Measurements from ENCODE around the gene BEST2.

BEST2 gene

DNA sequence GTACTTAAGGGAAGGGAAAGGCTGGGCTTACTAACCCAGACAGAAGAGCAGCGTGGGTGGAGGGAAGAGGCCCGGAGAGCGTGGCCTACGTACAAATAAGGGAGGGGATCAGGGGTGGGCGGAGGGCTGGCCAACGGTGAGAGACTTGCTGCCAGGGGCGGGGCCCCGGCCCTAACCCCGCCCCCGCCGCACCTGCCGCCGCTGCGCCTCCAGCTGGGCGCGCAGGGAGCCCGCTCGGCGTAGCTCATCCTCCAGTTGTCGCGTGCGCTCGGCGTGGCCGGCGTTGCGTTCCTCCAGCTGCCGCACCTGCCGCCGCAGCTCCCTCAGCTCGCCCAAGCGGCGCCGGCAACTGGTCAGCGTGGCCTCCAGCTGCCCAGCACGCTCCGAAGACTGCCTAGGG lies 18.1 kb downstream of the BEST2 start:
- no peak for DNase-seq (ENCODE audit: low read depth, low spot score)

- DNase-seq (ENCODE audit: low read depth, low spot score), result no peak
Measured at GRCh38 chr19:12770922-12771321, 19.3 kb downstream of the BEST2 start.

- DNase-seq (ENCODE audit: low read depth, low spot score), result no peak
Measured at GRCh38 chr19:12772323-12772722, 20.7 kb downstream of the BEST2 start.

- no peak for DNase-seq (ENCODE audit: low read depth, low spot score)
Measured at GRCh38 chr19:12773571-12773970, 22.0 kb downstream of the BEST2 start.

DNA sequence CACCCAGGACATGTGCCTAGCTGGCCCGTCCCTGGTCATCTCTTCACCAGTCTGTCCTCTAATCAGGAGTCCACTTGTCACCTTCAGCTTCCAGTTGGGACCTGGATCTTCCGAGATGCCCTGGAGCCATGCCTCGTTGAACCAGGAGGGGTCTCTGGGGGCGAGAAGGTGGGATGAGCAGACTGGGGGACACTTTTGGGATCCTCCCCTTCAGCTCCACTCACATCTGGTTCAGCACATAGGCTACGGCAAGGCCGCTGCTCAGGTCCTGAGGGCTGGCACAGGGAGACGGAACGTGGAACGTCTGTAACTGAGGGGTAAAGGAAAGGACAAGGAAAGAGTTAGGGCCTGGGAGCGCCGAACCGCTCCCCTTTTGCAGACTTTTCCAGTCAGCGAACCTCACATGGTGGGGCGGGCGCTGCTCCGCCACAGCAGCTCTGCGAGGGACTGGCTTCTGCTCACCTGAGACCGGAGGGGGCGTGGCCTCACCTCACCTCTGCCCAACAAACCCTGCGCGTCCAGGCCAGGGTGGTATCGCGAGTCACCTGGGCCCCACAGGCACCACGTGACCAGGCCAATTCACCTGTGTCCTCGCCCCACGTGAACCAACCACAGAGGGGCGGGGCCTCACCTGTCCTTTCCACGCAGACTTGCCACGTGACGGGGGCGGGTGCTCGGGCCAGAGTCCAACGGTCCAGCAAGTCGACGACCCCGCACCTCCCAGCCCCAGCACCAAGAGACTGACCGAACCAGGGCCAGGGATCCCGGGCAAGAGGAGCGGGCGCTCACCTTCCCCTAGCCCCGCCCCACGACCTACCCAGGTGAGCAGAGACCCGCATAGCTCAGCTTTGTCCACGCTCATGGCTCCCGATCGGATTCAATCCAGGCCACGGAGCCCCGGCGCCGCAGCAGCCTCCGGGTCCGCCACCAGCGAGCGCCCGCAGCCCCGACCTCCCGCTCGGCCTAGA lies 23.3 kb downstream of the BEST2 start, which contains the start of gene HOOK2:
HOOK2 (minus strand) TSS at position 965 of the 968 bp plus-strand sequence; CDS start at position 862, 103 bp downstream.
- DNase-seq (ENCODE audit: low read depth, low spot score), result no peak

- no peak for DNase-seq (ENCODE audit: low read depth, low spot score)
Measured at GRCh38 chr19:12777217-12778016, 25.8 kb downstream of the BEST2 start.

GRCh38 chr19:12778017-12778904 lies 26.7 kb downstream of the BEST2 start:
- no peak for DNase-seq (ENCODE audit: low read depth, low spot score)

GRCh38 chr19:12778905-12779161 lies 27.2 kb downstream of the BEST2 start:
- DNase-seq (ENCODE audit: low read depth, low spot score), result no peak

DNA sequence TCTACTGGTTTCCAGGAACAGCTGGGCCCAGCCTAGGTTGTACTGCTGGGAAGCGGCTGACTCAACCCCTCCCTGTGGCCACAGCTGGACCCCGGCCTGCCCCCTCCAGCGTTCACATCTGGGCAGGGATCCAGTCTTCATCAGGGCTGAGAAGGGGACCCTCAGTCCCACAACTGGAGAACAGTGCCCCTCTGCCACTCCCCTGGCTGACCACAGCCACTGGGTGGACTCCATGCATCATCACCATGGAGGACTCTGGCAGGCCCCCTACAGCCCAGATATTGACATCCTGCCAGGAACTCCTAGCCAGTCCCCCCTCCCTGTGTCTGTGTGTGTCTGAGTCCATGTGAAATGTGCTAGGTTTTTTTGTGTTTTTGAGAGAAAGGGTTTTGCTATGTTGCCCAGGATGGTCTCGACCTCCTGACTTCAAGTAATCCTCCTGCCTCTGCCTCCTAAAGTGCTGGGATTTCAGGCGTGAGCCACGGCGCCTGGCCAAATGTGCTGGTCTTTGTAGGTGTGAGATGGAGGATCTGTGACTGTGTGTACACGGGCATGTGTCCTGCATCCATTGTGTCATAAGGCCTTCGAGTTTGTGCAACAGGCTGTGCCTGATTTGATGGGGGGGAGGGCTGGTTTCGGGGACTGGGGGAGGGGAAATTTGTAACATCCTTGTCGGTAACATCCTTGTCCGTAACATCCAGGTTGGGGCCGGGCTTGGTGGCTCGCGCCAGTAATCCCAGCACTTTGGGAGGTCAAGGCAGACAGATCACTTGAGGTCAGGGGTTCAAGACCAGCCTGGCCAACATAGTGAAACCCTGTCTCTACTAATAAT lies 27.8 kb downstream of the BEST2 start:
- DNase-seq (ENCODE audit: low read depth, low spot score), result no peak

DNA sequence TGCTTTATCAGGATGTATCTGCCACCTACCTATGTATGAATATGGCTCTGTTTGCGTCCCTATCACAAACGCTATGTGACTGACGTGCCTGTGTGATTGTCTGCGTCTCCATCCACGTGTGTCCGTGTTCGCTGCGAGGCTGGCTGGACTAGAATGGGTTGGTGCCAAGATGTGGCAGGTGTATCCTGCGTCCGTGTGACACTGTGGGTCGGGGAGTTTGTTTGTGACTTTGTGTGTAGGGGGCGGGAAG lies 30.5 kb downstream of the BEST2 start:
- DNase-seq (ENCODE audit: low read depth, low spot score), result no peak

- DNase-seq (ENCODE audit: low read depth, low spot score), result no peak
Measured at GRCh38 chr19:12782424-12783290, 31.1 kb downstream of the BEST2 start.

DNA sequence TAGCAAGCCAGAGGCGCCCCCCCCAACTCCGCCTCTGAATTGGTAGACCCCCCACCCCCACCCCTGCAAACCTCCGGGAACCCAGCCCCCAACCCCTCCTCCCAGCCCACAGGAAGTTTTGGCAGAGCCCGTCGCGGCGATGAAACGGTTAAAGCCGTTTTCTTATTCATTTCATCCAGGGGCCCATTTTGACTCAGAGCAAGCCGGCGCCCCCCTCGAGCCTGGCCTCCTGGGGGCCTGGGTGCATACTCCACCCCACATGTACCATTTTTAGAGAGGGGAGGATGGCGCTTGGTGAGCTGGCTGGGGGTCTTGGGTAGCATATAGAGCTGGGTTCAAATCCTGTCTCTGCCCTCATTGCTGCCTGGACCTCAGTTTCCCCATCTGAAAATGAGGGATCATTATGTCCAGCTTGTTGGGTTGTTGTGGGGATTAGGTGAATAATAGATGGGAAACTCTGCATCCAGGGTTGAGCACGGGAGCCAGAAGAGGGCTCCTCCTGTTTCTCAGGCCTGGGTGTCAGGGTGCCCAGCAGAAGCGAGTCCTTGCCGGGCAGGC lies 31.8 kb downstream of the BEST2 start:
- DNase-seq (ENCODE audit: low read depth, low spot score), result no peak

DNA sequence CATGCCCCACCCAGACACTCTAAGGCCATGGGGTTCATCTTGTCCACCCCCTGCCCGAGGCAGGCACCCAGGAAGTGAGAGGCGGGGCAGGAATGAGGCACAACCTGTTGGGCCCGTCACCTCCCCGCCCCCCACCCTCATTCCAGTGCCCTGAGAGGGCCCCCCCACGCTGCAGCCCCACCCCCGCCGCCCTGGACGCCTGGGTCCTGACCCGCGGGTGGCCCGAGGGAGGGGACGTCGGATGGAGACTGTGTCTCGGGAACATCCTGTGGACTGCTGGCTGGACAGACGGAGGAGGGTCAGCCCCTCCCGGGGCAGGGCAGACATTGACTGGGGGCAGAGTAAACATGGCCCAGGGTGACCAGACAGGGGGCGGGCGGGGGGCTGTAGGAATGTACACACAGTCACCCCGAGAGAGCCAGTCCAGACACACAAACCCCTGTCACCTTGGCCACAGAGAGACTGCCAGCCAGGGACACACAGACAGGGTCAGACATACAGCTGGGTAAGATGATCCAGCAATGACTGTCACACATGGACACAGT lies 32.3 kb downstream of the BEST2 start:
- no peak for DNase-seq (ENCODE audit: low read depth, low spot score)

DNA sequence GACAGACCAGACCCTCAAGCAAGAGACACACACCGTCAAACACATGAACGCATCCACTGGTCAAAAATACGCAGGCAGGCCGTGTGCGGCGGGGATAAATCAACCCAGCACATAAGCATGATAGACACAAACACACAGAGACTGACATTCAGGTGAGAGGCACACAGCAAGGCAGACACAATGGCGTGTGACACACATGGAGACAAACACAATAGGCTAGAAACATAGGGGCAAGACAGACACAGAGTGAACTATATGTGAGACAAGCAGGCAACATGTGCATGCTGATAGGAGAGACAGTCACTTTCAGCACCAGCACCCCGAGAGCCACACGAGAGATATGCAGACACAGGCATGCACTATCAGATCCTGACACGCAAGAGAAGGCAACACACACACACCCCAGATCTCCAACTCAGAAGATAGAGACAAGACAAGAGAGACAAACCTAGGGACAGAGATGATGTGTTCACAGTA lies 32.8 kb downstream of the BEST2 start:
- DNase-seq (ENCODE audit: low read depth, low spot score), result no peak

DNA sequence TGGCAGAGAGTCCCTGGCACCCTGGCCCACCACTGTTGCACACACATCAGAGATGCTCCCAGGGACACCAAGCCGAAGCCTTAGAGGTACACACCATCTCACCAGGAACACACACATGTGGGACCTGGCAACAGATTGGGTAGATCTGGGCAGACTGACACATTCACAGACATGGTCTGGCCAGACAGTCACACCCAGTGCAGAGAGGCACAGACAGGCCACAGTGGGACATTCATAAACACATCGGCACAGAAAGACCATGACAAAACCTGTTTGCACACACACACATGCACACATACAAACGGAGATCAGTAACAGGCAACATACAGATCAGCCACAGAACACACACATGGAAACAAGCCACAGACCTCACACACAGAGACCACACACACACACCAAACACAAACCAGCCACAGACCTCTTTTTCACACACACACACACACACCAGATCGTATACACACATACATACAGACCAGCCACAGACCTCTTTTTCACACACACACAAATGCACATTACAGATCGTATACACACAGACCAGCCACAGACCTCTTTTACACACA lies 33.4 kb downstream of the BEST2 start:
- DNase-seq (ENCODE audit: low read depth, low spot score), result no peak

GRCh38 chr19:12785431-12786031 lies 33.9 kb downstream of the BEST2 start:
- DNase-seq (ENCODE audit: low read depth, low spot score), result no peak

DNA sequence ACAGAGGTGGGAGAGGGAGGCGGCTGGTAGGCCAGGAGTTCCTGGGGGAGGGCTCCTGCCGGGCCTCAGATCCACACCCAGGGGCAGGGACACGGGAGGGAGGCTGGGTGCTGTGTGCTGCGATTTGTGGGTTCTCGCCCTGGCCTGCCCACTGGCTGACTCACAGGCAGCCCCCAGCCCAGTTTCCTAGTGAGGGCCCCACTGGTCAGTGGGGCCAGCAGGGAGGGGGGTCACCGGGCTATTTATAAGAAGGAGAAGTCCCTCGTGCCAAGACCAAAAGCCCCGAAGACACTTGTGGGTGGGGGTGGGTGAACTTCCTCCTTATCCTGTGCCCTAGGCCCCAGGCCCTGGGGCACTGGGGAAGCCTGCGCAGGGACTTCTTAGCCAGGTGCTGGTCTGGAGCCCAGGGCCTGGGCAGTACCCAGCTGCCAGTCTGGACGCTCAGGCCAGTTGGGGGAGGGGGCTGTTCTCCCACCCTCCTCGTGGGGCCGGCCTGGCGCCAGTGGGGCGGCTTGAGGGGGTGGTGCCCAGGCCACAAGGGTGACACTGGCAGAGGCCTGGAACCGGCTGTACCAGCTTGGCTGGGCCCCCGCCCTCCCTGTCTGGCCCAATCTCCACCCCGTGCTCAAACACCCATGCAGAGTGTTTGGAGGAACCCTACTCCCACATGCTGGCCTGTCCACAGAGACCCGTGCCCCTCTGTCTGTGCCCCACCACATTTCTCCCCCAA lies 34.7 kb downstream of the BEST2 start:
- DNase-seq (ENCODE audit: low read depth, low spot score), result no peak

- no peak for DNase-seq (ENCODE audit: low read depth, low spot score)
Measured at GRCh38 chr19:12786952-12787351, 35.4 kb downstream of the BEST2 start.
